SU-DHL-6 (cell line): ENCODE measurements around the gene ALDH1A3.
"Not testable (repeated sequence)": the region's sequence is repeated elsewhere in the genome, so short reads cannot be mapped to it uniquely, and the experiment has no call there.

Experiments used
- H2AFZ ChIP-seq: fragments of 200-600 bp; sonication (generic); 2 replicates; pipeline ENCODE4 v1.6.1; 2014; ENCODE audit warnings: low read depth, mild to moderate bottlenecking, moderate library complexity, mixed read lengths, antibody characterized with exemption, low read length; ENCODE audit not compliant: severe bottlenecking
- H3F3A ChIP-seq: fragments of 200-600 bp; shearing (Covaris generic); 2 replicates; pipeline ENCODE4 v1.6.0; 2016; ENCODE audit warnings: antibody characterized with exemption, mild to moderate bottlenecking; ENCODE audit not compliant: insufficient read depth
- H3K27ac ChIP-seq: fragments of 200-600 bp; sonication (generic); 2 replicates; pipeline ENCODE4 v1.5.1; 2016; ENCODE audit warnings: low read depth, mild to moderate bottlenecking, low read length, moderate library complexity, mixed read lengths
- H3K27me3 ChIP-seq: fragments of 200-600 bp; sonication (generic), shearing (Covaris generic); 2 replicates; pipeline ENCODE4 v1.6.0; 2014; ENCODE audit warnings: mild to moderate bottlenecking, low read length
- H3K36me3 ChIP-seq: fragments of 200-600 bp; sonication (generic); 2 replicates; pipeline ENCODE4 v1.6.1; 2014; ENCODE audit warnings: mild to moderate bottlenecking, low read length, mixed read lengths
- H3K4me2 ChIP-seq: fragments of 300-600, 200-600 bp; shearing (Covaris generic), sonication (generic); 2 replicates; pipeline ENCODE4 v1.6.0; 2014; ENCODE audit warnings: low read length, low read depth, mild to moderate bottlenecking; ENCODE audit not compliant: poor library complexity, severe bottlenecking
- H3K4me3 ChIP-seq: fragments of 200-600 bp; sonication (generic); 2 replicates; pipeline ENCODE4 v1.5.1; 2014; ENCODE audit warnings: antibody characterized with exemption, low read length, mild to moderate bottlenecking, mixed read lengths; ENCODE audit not compliant: insufficient read depth, poor library complexity, severe bottlenecking
- H3K79me2 ChIP-seq: fragments of 200-600 bp; sonication (generic); 2 replicates; pipeline ENCODE4 v1.6.1; 2014; ENCODE audit warnings: mild to moderate bottlenecking, low read length, moderate library complexity; ENCODE audit not compliant: insufficient read depth
- H3K9ac ChIP-seq: fragments of 200-600 bp; sonication (generic); 2 replicates; pipeline ENCODE4 v1.7.0; 2014; ENCODE audit warnings: mild to moderate bottlenecking, low read length
- H3K9me2 ChIP-seq: fragments of 200-600 bp; sonication (generic); replicated peaks from 2 replicates; pipeline ENCODE4 v1.6.1; 2014; ENCODE audit warnings: low read length; ENCODE audit not compliant: insufficient read depth
- H3K9me3 ChIP-seq: fragments of 200-600 bp; sonication (generic); 2 replicates; pipeline ENCODE4 v1.6.1; 2014; ENCODE audit warnings: low read length, mixed read lengths; ENCODE audit not compliant: insufficient read depth
- H4K20me1 ChIP-seq: fragments of 200-600 bp; sonication (generic); 2 replicates; pipeline ENCODE4 v1.6.1; 2014; ENCODE audit warnings: low read depth, mild to moderate bottlenecking, antibody characterized with exemption, low read length, moderate library complexity, mixed read lengths
- EZH2phosphoT487 ChIP-seq: fragments of 200-600 bp; sonication (generic), shearing (Covaris generic); conservative IDR thresholded peaks from 2 replicates; pipeline ENCODE4 v1.6.1; 2018; ENCODE audit warnings: mild to moderate bottlenecking, antibody characterized with exemption, low read length, moderate library complexity, mixed read lengths
- TF ChIP-seq, protein P1 (sequence below): fragments of 200-600 bp; sonication (generic); IDR thresholded peaks from one replicate; pipeline ENCODE4 v1.5.1; 2017; ENCODE audit warnings: antibody characterized with exemption, mild to moderate bottlenecking, low read length, moderate library complexity; ENCODE audit not compliant: insufficient read depth, poor library complexity, severe bottlenecking

Gene ALDH1A3

DNA sequence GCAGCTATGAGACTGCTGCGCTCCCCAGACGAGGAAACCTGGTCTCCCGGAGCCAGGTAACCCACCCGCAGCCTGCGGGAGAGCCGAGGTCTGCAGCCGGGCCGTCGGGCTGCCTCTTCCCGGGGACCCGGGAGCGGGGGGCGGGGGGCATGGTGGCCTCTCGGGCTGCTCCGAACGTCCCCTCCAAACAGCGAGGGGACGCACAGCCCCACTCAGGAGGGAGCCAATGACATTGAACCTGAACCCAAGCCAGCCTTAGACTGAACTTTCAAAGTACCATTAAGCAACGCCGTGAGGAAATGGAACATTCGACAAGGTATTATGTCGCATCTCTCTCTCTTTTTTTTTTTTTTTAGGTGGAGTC lies 29.8 kb upstream of the ALDH1A3 start:
- TF ChIP-seq, protein P1, sequence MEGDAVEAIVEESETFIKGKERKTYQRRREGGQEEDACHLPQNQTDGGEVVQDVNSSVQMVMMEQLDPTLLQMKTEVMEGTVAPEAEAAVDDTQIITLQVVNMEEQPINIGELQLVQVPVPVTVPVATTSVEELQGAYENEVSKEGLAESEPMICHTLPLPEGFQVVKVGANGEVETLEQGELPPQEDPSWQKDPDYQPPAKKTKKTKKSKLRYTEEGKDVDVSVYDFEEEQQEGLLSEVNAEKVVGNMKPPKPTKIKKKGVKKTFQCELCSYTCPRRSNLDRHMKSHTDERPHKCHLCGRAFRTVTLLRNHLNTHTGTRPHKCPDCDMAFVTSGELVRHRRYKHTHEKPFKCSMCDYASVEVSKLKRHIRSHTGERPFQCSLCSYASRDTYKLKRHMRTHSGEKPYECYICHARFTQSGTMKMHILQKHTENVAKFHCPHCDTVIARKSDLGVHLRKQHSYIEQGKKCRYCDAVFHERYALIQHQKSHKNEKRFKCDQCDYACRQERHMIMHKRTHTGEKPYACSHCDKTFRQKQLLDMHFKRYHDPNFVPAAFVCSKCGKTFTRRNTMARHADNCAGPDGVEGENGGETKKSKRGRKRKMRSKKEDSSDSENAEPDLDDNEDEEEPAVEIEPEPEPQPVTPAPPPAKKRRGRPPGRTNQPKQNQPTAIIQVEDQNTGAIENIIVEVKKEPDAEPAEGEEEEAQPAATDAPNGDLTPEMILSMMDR = no peak
- no peak for TF ChIP-seq EZH2phosphoT487
- Histone ChIP-seq H4K20me1 (no peaks in the 10 kb centered on the region), H3K9me2 (no peaks in the 10 kb centered on the region), H3K4me2 (no peak overlapping the region), H3K27me3 (no peaks in the 10 kb centered on the region), H3K4me3 (no peak overlapping the region), H3K27ac (no peak overlapping the region), H3K9me3 (no peaks in the 10 kb centered on the region), H3K9ac (no peak overlapping the region), H2AFZ (no peak overlapping the region), H3K36me3 (no peaks in the 10 kb centered on the region), H3F3A (no peaks in the 10 kb centered on the region), H3K79me2 (no peaks in the 10 kb centered on the region)

DNA sequence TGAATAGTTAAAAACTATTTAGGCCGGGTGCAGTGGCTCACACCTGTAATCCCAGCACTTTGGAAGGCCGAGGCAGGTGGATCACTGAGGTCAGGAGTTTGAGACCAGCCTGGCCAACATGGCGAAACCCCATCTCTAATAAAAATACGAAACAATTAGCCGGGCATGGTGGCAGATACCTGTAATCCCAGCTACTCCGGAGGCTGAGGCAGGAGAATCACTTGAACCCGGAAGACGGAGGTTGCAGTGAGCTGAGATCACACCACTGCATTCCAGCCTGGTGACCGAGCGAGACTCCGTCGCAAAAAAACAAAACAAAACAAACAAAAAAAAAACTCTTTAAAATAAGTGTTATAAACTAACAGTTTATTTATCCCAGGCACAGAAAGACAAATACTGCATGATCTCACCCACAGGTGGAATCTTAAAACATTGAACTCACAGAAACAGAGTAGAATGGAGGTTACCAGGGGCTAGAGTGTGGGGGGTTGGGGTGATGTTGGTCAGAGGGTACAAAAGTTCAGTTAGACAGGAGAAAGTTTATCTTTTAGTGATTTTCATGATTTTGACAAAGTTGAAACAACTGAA lies 28.1 kb upstream of the ALDH1A3 start:
- H2AFZ ChIP-seq, H3K9me2 ChIP-seq, H3K4me2 ChIP-seq, H3K9ac ChIP-seq, H3K36me3 ChIP-seq, H3F3A ChIP-seq, H3K27ac ChIP-seq, H3K9me3 ChIP-seq, H3K27me3 ChIP-seq, H4K20me1 ChIP-seq, H3K4me3 ChIP-seq, H3K79me2 ChIP-seq: not testable (repeated sequence)

- Histone ChIP-seq H3K4me2 (no peak overlapping the region), H3K27ac (no peak overlapping the region), H3K9me2 (no peaks in the 10 kb centered on the region), H3K9ac (no peak overlapping the region), H4K20me1 (no peaks in the 10 kb centered on the region), H3K27me3 (peaks cover 3% of the 10 kb centered on the region; the same call in 1 of the 2 replicates), H2AFZ (no peak overlapping the region), H3K79me2 (no peaks in the 10 kb centered on the region), H3F3A (no peaks in the 10 kb centered on the region), H3K4me3 (no peak overlapping the region), H3K36me3 (no peaks in the 10 kb centered on the region), H3K9me3 (no peaks in the 10 kb centered on the region)
- no peak for TF ChIP-seq EZH2phosphoT487
- TF ChIP-seq, protein P1 = no peak
Observed at GRCh38 chr15:100852630-100853029, 27.0 kb upstream of the ALDH1A3 start.

- Histone ChIP-seq H3K36me3 (no peaks in the 10 kb centered on the region), H3K9me3 (no peaks in the 10 kb centered on the region), H3K4me2 (no peak overlapping the region), H4K20me1 (no peaks in the 10 kb centered on the region), H3F3A (no peaks in the 10 kb centered on the region), H2AFZ (no peak overlapping the region), H3K27me3 (peaks cover 3% of the 10 kb centered on the region; the same call in 1 of the 2 replicates), H3K27ac (no peak overlapping the region), H3K79me2 (no peaks in the 10 kb centered on the region), H3K9me2 (no peaks in the 10 kb centered on the region), H3K9ac (no peak overlapping the region), H3K4me3 (no peak overlapping the region)
- TF ChIP-seq EZH2phosphoT487 = no peak
- TF ChIP-seq, protein P1 = no peak
Observed at GRCh38 chr15:100853676-100854440, 25.8 kb upstream of the ALDH1A3 start.
